ENCODE measurements around the gene ADGRF3. TPM values are rescaled to one million over a fixed set of nuclear protein-coding genes. Genes with fewer than 3 reads are reported as not detected.

Gene ADGRF3
- polyA plus RNA-seq, 1 of the 3 experiments (the other 2 are of a cell fraction): 0.31 TPM

GRCh38 chr2:26352892-26353291, 6.3 kb upstream of the ADGRF3 start:
- Histone ChIP-seq H3K4me3 (ENCODE audit: low read depth in 2 of 2, low read length in 1 of 2) (no peak overlapping the region), H3K27ac (ENCODE audit: low read depth in 2 of 2, low read length in 1 of 2) (no peak overlapping the region), H3K27me3 (ENCODE audit: insufficient read depth) (no peaks in the 10 kb centered on the region), H3K79me2 (ENCODE audit: insufficient read depth) (peaks cover 98% of the 10 kb centered on the region), H3F3A (replicated peaks; ENCODE audit: insufficient read depth) (peaks cover 7% of the 10 kb centered on the region), H2AFZ (ENCODE audit: low read depth) (no peak overlapping the region), H3K9ac (no peak overlapping the region), H3K4me1 (ENCODE audit: control insufficient read depth in 1 of 2, insufficient read depth in 2 of 2, low read depth in 1 of 2, low read length in 1 of 2) (peaks cover 4 to 20% of the 10 kb centered on the region in 2 experiments; a peak in 3 of 4 replicates), H3K4me2 (no peak overlapping the region), H3K9me3 (no peaks in the 10 kb centered on the region), H4K20me1 (ENCODE audit: insufficient read depth) (peaks cover 11% of the 10 kb centered on the region; the same call in 1 of the 2 replicates), H3K9me2 (no peaks in the 10 kb centered on the region), H3K36me3 (replicated peaks in 1 of 2; ENCODE audit: control insufficient read depth in 1 of 2, insufficient read depth in 2 of 2, low read length in 1 of 2) (no peaks in the 10 kb centered on the region)
- DNase-seq: no peak
- WGBS (ENCODE audit: low lambda C conversion rate): 70% methylated on average over 1 of the region's 1 CpG
- CTCF ChIA-PET: interaction anchor here (0.7 to 1.4 kb wide), 2 partner anchors 22 to 225 kb away, joined by 3 to 4 read pairs; no protein-coding TSS in a partner anchor
- TF ChIP-seq EP300 (IDR thresholded peaks at IDR 0.05; ENCODE audit: borderline replicate concordance in 1 of 2, low read depth in 1 of 2, low read length in 1 of 2) (no peak), RXRA (IDR thresholded peaks at IDR 0.05; ENCODE audit: borderline replicate concordance, low read depth) (no peak)
- POLR2A ChIA-PET: no interaction called here

GRCh38 chr2:26351375-26352090, 4.9 kb upstream of the ADGRF3 start:
- H3K9ac ChIP-seq: no peak overlapping the region
- ChIA-PET CTCF (interaction anchor here (1.4 kb wide), 1 partner anchor 14 kb away, joined by 3 read pairs; no protein-coding TSS in a partner anchor), POLR2A (no interaction called here)
- no peak overlapping the region for H3K4me3 ChIP-seq (ENCODE audit: low read depth in 2 of 2, low read length in 1 of 2)
- no peaks in the 10 kb centered on the region for H3K27me3 ChIP-seq (ENCODE audit: insufficient read depth)
- H3K4me2 ChIP-seq: no peak overlapping the region
- no peaks in the 10 kb centered on the region for H3K36me3 ChIP-seq (replicated peaks in 1 of 2; ENCODE audit: control insufficient read depth in 1 of 2, insufficient read depth in 2 of 2, low read length in 1 of 2)
- H3K27ac ChIP-seq (ENCODE audit: low read depth in 2 of 2, low read length in 1 of 2): no peak overlapping the region
- whole genome bisulfite sequencing (ENCODE audit: low lambda C conversion rate): 95% methylated on average over 10 of the region's 10 CpGs
- H3K9me3 ChIP-seq: no peaks in the 10 kb centered on the region
- peaks cover 99% of the 10 kb centered on the region for H3K79me2 ChIP-seq (ENCODE audit: insufficient read depth)
- peaks cover 11% of the 10 kb centered on the region for H4K20me1 ChIP-seq (ENCODE audit: insufficient read depth)
- H3K4me1 ChIP-seq (ENCODE audit: control insufficient read depth in 1 of 2, insufficient read depth in 2 of 2, low read depth in 1 of 2, low read length in 1 of 2): peaks cover 12 to 25% of the 10 kb centered on the region in 2 experiments
- no peaks in the 10 kb centered on the region for H3K9me2 ChIP-seq
- no peak for DNase-seq
- no peak for TF ChIP-seq MEF2A (IDR thresholded peaks at IDR 0.05; ENCODE audit: borderline replicate concordance, low read depth)
- no peak for TF ChIP-seq NFIC (IDR thresholded peaks at IDR 0.05; ENCODE audit: borderline replicate concordance)
- TF ChIP-seq USF2 (IDR thresholded peaks at IDR 0.05; ENCODE audit: borderline replicate concordance, low read depth, low read length): no peak
- no peak for TF ChIP-seq USF1 (IDR thresholded peaks at IDR 0.05; ENCODE audit: borderline replicate concordance, low read depth)
- no peak for TF ChIP-seq FOXJ3 (CRISPR knock-in tag; IDR thresholded peaks at IDR 0.05)
- TF ChIP-seq FOSL2 (IDR thresholded peaks at IDR 0.05; ENCODE audit: borderline replicate concordance, low read depth): no peak
- TF ChIP-seq IRF3 (IDR thresholded peaks at IDR 0.05; ENCODE audit: low read depth, low read length): no peak
- TF ChIP-seq NRF1 (IDR thresholded peaks at IDR 0.05; ENCODE audit: low read depth, low read length): no peak
- TF ChIP-seq TCF12 (IDR thresholded peaks at IDR 0.05): no peak
- no peak for TF ChIP-seq FOXM1 (IDR thresholded peaks at IDR 0.05; ENCODE audit: low read depth)
- TF ChIP-seq CTCF (IDR thresholded peaks at IDR 0.05): no peak
- no peak for TF ChIP-seq RXRA (IDR thresholded peaks at IDR 0.05; ENCODE audit: borderline replicate concordance, low read depth)
- no peak for TF ChIP-seq EP300 (IDR thresholded peaks at IDR 0.05; ENCODE audit: borderline replicate concordance in 1 of 2, low read depth in 1 of 2, low read length in 1 of 2)
- no peak for TF ChIP-seq YY1 (IDR thresholded peaks at IDR 0.05; ENCODE audit: low read depth)
- no peak for TF ChIP-seq JUND (IDR thresholded peaks at IDR 0.05)
- TF ChIP-seq ELF1 (IDR thresholded peaks at IDR 0.05): no peak
- H3F3A ChIP-seq (replicated peaks; ENCODE audit: insufficient read depth): peaks cover 12% of the 10 kb centered on the region
- H2AFZ ChIP-seq (ENCODE audit: low read depth): no peak overlapping the region

All from SK-N-SH (cell line).